KMS-11 (cell line): Measurements from ENCODE around the gene MIF.
A peak's percentile ranks its signal among the peaks of the same experiment; 100 is the strongest.

ENCODE experiments used
- H2AFZ ChIP-seq: fragments of 200-600 bp; sonication (generic); 2 replicates; pipeline ENCODE4 v1.6.1; 2016; ENCODE audit warnings: antibody characterized with exemption, mixed run types, low read depth
- H3K27ac ChIP-seq: fragments of 200-600 bp; sonication (generic); 2 replicates; pipeline ENCODE4 v1.6.1; 2016; ENCODE audit warnings: mild to moderate bottlenecking, mixed run types
- H3K27me3 ChIP-seq: fragments of 200-600 bp; sonication (generic); 2 replicates; pipeline ENCODE4 v1.6.1; 2017; ENCODE audit warnings: mild to moderate bottlenecking, low read depth, mixed run types, moderate library complexity; ENCODE audit not compliant: insufficient read depth
- H3K36me3 ChIP-seq: fragments of 200-600 bp; sonication (generic); 2 replicates; pipeline ENCODE4 v1.6.1; 2017; ENCODE audit warnings: mild to moderate bottlenecking, mixed run types; ENCODE audit not compliant: insufficient read depth
- H3K4me1 ChIP-seq: fragments of 200-600 bp; sonication (generic); 2 replicates; pipeline ENCODE4 v1.6.1; 2016; ENCODE audit warnings: mild to moderate bottlenecking, low read depth, mixed run types; ENCODE audit not compliant: poor library complexity, severe bottlenecking
- H3K4me2 ChIP-seq: fragments of 200-600 bp; sonication (generic); 2 replicates; pipeline ENCODE4 v1.7.0; 2016; ENCODE audit warnings: mild to moderate bottlenecking, mixed run types
- H3K4me3 ChIP-seq: fragments of 200-600 bp; sonication (generic); IDR thresholded peaks from 2 replicates; pipeline ENCODE4 v1.6.1; 2017; ENCODE audit warnings: low read depth, low read length, mixed read lengths; ENCODE audit not compliant: insufficient read depth
- H3K79me2 ChIP-seq: fragments of 200-600 bp; sonication (generic); 2 replicates; pipeline ENCODE4 v1.6.1; 2016; ENCODE audit warnings: low read depth, mixed run types; ENCODE audit not compliant: insufficient read depth
- H3K9ac ChIP-seq: fragments of 200-600 bp; sonication (generic); 2 replicates; pipeline ENCODE4 v1.6.1; 2016; ENCODE audit warnings: mild to moderate bottlenecking, mixed run types
- H4K20me1 ChIP-seq: fragments of 200-600 bp; sonication (generic); 2 replicates; pipeline ENCODE4 v1.6.1; 2016; ENCODE audit warnings: mild to moderate bottlenecking, mixed run types; ENCODE audit not compliant: insufficient read depth
- TF ChIP-seq, protein P1 (sequence below): fragments of 200-600 bp; sonication (generic); conservative IDR thresholded peaks from 2 replicates; pipeline ENCODE4 v1.6.1; 2017; ENCODE audit warnings: low read depth, mild to moderate bottlenecking, antibody characterized with exemption, low read length, moderate library complexity, mixed read lengths

The MIF gene

DNA sequence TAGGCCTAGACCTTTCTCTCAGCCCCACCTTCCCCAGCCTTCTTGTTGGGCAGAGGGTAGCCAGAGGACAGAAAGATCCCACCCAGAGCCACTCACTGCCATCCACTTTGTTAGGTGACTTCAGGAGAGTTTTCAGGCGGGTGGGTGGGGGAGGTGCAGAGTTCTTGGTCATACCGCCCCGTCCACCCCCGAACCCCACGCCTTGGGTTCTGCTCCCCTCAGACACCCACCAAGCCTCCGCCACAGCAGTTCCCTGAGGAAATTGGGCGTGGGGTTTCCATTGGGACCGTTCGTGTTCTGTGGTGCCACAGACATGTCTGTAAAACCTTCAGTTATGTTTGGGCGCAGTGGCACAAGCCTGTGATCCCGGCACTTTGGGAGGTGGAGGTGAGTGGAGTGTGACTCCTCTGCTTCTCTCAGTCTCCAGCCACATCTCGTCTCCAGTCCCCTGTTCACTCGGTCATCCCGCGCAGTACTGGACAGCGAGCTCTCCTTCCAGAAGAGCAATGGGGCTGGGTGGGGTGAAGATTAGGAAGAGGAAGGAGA lies 1.5 kb downstream of the MIF start:
- H4K20me1 ChIP-seq: no peaks in the 10 kb centered on the region
- H3K27me3 ChIP-seq: no peaks in the 10 kb centered on the region
- TF ChIP-seq, protein P1, sequence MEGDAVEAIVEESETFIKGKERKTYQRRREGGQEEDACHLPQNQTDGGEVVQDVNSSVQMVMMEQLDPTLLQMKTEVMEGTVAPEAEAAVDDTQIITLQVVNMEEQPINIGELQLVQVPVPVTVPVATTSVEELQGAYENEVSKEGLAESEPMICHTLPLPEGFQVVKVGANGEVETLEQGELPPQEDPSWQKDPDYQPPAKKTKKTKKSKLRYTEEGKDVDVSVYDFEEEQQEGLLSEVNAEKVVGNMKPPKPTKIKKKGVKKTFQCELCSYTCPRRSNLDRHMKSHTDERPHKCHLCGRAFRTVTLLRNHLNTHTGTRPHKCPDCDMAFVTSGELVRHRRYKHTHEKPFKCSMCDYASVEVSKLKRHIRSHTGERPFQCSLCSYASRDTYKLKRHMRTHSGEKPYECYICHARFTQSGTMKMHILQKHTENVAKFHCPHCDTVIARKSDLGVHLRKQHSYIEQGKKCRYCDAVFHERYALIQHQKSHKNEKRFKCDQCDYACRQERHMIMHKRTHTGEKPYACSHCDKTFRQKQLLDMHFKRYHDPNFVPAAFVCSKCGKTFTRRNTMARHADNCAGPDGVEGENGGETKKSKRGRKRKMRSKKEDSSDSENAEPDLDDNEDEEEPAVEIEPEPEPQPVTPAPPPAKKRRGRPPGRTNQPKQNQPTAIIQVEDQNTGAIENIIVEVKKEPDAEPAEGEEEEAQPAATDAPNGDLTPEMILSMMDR: no peak
- peak overlapping the region; percentile 95 for H3K4me2 ChIP-seq
- H3K4me1 ChIP-seq: peaks cover 24% of the 10 kb centered on the region
- H3K36me3 ChIP-seq: peaks cover 2% of the 10 kb centered on the region; the same call in 1 of the 2 replicates
- no peak overlapping the region for H2AFZ ChIP-seq
- no peak overlapping the region; the same call in 1 of the 2 replicates for H3K27ac ChIP-seq
- peak overlapping the region; percentile 98; the same call in 1 of the 2 replicates for H3K9ac ChIP-seq
- peaks cover 21% of the 10 kb centered on the region for H3K79me2 ChIP-seq
- H3K4me3 ChIP-seq: no peak overlapping the region

DNA sequence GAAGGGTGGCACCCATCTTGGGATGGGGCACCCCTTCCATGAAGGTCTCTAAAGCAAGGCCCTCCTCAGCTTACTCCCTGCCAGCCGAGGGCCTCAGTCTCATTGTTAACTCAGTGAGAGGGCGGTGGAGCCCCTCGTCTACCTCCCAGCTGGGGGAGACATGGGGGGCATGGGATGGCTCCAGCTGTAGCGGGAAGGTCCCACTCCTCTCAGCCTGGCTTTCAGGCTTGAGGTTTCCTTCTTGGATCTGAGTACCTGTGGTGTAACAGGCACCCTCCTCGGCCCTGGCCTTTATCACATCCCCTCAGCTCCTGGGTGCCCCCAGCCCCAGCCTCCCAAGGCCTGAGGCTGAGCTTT lies 2.0 kb downstream of the MIF start:
- Histone ChIP-seq H4K20me1 (no peaks in the 10 kb centered on the region), H2AFZ (no peak overlapping the region), H3K4me1 (peaks cover 24% of the 10 kb centered on the region), H3K79me2 (peaks cover 21% of the 10 kb centered on the region), H3K27ac (no peak overlapping the region), H3K27me3 (no peaks in the 10 kb centered on the region), H3K4me3 (no peak overlapping the region), H3K36me3 (peaks cover 2% of the 10 kb centered on the region; the same call in 1 of the 2 replicates), H3K4me2 (peak overlapping the region; percentile 95; the same call in 1 of the 2 replicates), H3K9ac (no peak overlapping the region)
- TF ChIP-seq, protein P1: no peak

DNA sequence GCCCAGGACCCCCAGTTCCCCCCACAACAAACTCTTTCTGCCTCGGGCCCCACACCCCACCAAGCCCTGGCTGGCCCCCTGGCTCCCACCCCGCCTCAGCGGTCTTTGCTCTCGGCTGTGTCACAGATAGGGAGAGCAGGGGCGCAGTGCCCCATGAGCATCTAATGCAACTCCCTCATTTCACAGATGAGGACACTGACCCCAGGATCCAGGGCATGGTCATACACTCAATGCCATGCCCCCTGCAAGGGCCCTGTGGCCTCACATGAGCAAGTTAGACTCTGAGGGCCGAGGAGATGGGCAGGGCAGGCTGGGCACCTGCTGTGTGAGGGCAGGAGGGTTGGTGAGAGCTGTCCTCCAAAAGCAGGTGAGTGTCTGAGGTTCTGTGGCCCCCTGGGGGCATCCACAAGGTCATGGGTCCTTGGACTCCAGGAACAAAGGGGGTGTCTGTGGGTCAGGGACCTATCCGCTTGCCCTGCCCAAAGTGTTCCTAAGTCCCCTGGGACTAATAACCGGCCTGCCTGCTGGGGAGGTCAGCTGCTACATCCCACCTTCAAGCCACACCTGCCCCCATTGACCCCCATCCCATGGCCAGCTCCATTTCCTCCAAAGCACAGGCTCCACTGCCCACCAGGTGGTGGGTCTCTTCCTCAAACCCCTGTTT lies 2.5 kb downstream of the MIF start:
- no peak overlapping the region for H3K9ac ChIP-seq
- no peaks in the 10 kb centered on the region for H3K27me3 ChIP-seq
- no peak overlapping the region for H3K27ac ChIP-seq
- peaks cover 24% of the 10 kb centered on the region for H3K4me1 ChIP-seq
- no peak overlapping the region for H2AFZ ChIP-seq
- H4K20me1 ChIP-seq: no peaks in the 10 kb centered on the region
- H3K79me2 ChIP-seq: peaks cover 21% of the 10 kb centered on the region
- no peak overlapping the region for H3K4me2 ChIP-seq
- H3K36me3 ChIP-seq: peaks cover 2% of the 10 kb centered on the region; the same call in 1 of the 2 replicates
- H3K4me3 ChIP-seq: no peak overlapping the region
- TF ChIP-seq, protein P1: no peak

DNA sequence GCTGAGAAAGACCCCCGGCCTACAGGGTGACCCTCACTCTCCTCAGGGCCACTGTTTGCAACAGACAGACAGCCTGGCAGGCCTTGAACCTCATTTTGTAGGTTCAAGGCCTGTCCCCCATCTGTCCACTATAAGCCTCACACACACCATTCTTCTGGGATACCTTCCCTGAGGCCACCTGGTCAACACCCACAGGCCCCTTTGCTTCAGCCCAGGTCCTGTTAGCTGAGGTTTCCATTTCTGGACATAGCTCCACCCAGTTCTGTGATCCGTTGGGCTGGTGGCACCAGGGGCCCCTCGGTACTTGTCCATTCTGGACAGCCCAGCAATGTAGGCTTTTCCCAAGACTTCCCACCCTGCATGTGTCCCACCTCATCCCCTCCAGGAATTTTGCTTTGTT lies 3.1 kb downstream of the MIF start:
- H3K9ac ChIP-seq: no peak overlapping the region
- TF ChIP-seq, protein P1: no peak
- peaks cover 2% of the 10 kb centered on the region; the same call in 1 of the 2 replicates for H3K36me3 ChIP-seq
- H3K27me3 ChIP-seq: no peaks in the 10 kb centered on the region; the same call in 1 of the 2 replicates
- no peak overlapping the region for H3K4me2 ChIP-seq
- no peak overlapping the region for H3K4me3 ChIP-seq
- no peak overlapping the region for H2AFZ ChIP-seq
- H3K27ac ChIP-seq: no peak overlapping the region
- peaks cover 21% of the 10 kb centered on the region for H3K79me2 ChIP-seq
- no peaks in the 10 kb centered on the region for H4K20me1 ChIP-seq
- peaks cover 24% of the 10 kb centered on the region for H3K4me1 ChIP-seq
